ENCODE data around the gene FLRT1.

The FLRT1 gene

DNA sequence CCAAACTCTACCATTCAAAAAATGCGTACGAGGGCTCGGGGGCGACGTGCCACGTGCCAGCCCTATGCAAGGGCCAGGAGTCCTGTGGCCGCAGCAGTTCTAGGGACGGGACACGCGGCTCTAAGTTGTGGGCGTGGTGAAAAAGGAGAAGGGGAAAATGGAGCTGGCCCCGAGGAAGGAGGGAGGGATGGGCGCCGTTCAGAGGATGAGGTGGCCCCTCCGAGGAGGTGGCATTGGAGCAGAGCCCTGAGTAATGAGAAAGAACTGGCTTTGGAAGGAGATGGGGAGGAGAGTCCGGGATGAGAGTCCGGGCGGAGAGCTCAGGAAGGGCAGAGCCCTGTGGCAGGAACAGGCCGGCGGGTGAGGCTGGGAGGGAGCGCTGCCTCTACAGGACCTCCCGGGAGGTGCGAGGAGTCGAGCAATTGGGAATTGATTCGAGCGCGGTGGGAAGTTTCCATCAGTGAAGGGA is 28.5 kb upstream of the FLRT1 start:
- no peak for DNase-seq

DNA sequence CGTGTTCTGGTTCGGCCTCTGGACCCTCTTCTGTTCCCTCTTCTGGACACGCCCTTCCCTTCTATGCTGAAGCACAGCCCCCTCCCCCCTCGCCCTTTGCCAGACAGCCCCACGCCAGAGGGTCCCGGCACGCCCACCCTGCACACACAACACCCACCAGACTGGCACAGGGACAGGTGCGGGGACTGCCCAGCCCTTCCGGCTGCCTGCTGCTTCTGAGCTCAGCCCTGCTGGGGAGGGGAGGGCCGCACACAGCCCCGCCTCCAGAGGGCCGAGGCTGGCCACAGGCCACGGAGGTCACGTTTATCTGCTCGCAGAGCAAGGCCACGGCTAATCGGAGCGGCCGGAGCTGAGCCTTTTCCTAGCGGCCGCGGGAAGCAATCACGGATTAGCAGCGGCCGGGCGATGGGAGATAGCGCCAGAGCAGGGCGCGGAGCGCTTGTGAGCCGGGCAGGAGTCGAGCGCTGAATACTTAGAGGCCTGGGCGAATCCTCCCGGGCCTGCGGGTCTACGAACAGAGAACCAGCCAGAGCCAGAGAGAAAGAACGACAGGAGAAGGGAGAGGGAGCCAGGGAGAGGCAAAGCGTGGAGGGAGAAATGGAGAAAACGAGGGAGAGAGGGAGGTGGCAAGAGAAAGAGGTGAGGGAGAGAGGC is 28.0 kb upstream of the FLRT1 start:
- no peak for DNase-seq

DNA sequence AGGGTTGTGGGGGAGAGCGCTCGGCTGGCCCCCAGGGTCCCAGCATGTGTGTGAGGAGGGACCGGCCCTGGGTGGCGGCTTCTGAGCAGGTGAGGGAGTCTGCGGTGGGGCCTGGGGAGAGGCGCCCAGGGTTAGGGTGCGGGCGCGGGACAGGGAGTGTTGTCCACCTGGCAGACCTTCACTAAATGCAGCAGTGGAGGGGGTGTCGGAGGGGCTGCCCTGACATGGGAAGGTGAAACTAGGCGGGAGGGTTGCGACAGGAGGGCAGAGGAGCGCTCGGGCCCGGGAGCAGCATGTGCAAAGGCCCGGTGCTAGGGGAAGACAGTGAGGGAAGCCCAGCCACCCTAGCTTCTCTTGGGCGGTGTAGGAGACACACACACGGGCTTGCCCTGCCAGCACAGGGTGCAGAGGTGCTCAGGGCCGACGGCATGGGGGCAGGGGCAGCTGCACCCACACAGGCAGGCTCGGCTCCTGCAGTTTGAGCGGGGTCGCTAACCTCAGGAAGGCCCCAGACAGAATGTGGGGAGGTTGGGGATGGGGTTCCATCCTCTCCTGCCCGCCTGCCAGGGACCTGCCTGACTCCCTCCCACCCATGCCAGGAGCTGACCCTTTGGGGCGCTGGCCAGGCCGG is 27.3 kb upstream of the FLRT1 start:
- DNase-seq, result no peak

DNA sequence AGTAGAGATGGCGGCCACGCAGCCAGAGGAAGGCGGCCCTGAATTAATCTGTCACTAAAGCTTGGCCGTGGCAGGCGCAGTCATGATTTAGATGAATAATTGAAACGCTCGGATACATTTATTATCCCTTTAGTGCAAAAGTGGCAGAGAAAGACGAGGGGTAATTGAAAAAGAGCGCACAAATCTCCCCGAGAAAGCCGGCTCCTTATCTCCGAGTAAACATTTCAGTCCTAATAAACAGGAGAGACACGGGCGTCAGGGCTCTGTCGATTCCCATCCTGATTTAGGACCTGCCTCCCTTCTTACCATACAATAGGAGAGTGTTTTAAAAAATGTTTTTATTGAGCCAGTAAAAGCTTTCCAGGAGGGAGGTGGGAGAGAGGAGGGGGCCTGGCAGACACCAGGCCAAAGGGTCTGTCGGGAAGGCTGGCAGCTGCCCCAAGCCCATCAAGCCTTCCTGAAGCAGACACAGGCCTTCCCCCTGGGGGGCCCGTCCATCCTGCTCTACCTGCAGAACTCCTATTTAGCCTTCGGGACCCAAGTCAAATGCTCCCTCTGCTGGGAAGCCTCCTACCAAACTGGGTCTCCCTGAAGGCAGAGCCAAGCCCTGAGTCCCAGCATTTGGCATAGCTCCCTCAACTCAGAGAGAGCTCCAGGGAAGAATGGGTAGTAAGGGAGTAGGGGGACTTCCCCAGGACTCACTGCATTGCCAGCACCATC is 26.7 kb upstream of the FLRT1 start:
- no peak for DNase-seq

DNA sequence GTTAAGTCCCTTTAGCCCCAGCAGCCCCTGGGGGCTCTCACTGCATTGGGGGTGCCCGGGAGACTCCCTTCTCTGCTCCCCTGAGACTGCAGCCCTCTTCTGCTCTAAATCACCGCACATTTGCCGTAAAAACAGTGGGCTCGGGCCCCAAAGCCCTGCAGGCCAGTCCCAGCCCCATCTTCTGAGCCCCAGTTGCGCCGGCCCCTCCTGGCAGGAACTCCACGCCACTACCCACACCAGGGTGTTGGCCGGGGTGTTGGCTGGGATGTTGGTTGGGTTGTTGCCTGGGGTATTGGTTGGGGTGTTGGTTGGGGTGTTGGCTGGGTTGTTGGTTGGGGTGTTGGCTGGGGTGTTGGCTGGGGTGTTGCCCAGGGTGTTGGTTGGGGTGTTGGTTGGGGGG is 26.0 kb upstream of the FLRT1 start:
- DNase-seq, result no peak

DNA sequence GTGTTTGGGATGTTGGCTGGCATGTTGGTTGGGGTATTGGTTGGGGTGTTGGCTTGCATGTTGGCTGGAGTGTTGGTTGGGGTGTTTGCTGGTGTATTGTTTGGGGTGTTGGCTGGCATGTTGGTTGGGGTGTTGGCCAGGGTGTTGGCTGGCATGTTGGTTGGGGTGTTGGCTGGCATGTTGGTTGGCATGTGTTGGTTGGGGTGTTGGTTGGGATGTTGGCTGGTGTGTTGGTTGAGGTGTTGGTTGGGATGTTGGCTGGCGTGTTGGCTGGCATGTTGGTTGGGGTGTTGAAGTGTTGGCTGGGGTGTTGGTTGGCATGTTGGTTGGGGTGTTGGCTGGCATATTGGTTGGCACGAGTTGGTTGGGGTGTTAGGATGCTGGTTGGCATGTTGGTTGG is 24.9 kb upstream of the FLRT1 start:
- no peak for DNase-seq

DNA sequence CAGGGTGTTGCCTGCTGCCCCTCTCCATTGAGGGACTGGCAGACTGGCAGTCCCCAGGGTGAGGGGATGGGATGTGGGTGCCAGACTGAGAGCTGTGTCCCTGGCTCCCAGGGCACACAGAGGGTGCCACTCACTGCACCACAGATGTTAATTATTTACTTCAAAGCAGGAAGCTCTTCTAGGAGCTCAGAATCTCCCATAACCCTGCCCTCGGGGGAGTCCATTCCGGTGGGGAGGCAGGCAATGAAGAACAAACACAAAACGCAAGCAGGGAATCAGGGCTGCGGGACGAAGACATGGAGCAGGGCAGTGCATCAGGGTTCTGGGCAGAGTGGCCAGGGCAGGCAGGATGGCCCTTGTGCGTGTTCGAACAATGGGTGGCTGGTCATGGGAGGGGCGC is 24.4 kb upstream of the FLRT1 start:
- no peak for DNase-seq

DNA sequence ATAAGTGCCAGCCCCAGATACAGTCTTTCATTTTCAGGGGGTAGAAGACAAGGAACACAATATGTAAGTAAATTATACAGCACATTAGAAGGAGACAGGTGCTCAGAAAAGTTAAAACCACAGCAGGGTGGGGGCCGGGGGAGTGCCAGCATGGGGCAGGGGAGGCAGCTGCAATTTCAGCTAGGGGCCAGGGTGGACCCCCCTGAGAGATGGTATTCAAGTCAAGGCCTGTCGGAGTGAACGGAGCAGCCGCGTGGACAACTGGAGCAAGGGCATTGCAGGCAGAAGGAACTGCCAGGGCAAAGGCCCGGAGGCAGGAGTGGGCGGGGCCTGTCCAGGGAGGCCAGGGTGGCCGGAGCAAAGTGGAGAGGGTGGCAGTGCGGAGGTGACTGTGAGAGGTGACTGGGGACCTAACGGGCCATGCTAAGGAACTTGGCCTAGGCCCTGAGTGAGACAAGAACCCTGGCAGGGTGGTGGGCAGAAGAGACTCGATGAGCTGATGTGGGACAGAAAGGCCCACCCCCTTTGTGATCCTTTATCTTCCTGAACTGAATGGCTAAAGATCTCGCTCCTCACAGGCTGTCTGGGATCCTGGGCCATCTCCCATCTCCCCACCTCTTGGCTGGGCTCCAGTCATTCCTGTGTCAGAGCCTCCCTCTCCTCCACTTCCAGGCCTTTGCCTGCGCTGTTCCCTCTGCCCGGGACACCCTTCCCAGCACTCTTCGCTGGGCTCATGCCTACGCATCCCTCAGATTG is 22.4 kb upstream of the FLRT1 start:
- DNase-seq, result no peak

DNA sequence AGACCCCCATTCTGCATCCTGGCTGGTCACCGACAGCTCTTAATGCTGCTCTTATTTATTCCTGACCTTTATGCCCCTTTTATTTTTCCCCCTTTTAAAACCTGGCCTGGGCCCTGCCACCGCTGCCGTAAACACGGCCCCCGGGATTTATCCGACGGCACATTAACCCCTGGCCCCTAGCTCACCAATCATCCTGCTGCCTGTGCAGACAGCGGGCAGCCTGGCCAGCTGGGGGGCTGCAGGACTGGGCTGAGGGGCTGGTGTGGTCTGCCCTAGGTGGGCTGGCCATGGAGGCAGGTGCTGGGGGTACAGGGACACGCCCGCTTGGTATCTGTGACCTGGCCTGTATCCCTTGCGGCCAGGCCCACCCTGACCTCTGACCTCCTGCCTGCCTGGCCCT is 21.4 kb upstream of the FLRT1 start:
- no peak for DNase-seq

DNA sequence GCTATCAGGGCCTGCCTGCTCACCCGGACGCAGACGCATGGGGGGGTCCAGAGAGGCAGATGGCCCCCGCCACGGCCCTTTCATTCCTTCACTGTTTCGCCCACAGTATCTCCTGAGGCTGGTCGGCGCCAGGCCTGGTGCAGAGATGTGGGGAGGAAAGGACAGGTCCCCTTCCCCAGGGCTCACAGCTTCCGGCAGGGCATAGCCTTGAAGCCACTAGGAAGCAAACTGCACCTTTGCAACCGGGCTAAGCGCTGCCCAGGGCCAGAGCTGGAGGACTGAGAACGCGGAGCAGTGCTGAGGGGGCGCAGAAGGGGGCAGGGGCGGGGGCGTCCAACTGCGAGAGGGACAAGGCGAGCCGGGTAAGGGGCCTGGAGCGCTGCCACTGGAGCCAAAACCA is 20.2 kb upstream of the FLRT1 start:
- no peak for DNase-seq

DNA sequence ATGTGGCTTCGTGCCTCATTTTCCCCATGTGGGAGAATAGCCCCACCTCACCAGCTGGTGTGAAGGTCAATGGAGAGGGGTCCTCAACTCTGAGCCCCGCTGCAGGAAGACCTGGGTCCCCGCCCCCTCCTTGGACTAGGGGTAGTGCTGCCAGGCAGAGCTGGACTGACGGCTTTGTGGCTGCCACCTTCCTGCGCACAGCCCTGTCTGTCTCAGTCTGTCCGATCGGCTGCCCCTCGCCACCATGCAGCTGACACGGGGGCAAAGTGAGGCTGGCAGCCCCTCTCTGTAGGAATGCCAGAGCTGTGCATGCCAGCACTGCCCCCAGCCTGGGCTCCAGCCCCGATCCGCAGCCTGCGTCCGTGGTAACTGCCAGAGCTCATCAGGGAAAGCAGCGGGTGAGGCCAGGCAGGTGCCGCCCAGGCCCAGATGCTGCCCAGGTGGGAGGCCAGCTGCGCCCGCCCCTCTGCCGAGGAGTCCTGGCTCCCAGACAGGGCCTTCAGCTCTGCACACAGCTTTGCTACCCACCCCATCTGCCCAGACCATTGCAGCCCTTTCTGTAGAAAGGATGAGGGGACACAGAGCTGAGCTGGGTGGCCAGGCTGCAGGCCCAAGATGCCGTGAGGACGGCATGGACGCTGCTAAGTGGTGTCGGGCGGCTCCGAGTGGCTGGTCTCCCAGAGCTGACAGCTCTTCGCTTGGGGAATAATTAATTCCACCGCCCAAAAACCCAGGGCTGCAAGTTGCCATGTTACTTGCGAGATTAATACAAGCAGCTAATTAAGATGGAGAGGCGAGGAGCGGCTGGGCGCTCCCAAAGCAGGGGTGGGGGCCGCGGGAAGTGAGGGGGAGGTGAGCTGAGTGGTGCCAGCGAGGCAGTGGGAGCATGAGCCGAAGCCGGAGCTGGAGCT is 19.5 kb upstream of the FLRT1 start:
- no peak for DNase-seq

DNA sequence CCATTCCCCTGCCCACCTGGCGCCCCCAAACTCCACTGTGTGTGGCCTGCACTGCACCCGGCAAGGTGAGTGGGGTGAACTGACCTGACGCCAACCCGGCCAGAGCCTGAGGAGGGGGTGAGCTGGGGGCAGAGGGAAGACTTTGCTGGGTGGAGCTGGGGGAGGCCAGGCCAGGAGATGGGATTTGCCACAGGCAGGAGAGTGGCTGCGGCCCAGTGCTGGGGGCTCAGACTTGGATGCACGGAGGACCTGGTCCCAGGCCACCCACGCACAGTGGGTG is 17.8 kb upstream of the FLRT1 start:
- no peak for DNase-seq

DNA sequence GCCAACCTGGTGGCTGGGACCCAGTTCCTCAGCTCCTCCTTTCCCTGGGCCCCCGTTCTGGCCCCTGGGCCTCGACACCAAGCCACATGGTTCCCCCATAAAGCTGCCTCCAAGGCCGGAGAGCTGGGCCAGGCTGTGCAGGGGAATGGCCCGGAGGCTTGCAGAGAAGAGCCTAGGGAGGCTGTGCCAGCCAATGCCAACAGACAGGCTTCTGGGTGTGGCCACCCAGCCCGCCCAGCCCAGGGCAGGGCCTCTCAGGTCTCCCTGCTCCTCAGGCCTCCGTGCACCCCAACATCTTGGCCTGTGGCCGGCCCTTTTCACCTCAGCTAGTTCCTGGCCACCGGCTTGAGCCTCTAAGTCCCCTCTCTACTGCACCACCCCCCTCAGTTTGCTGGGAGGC is 17.4 kb upstream of the FLRT1 start:
- no peak for DNase-seq

DNA sequence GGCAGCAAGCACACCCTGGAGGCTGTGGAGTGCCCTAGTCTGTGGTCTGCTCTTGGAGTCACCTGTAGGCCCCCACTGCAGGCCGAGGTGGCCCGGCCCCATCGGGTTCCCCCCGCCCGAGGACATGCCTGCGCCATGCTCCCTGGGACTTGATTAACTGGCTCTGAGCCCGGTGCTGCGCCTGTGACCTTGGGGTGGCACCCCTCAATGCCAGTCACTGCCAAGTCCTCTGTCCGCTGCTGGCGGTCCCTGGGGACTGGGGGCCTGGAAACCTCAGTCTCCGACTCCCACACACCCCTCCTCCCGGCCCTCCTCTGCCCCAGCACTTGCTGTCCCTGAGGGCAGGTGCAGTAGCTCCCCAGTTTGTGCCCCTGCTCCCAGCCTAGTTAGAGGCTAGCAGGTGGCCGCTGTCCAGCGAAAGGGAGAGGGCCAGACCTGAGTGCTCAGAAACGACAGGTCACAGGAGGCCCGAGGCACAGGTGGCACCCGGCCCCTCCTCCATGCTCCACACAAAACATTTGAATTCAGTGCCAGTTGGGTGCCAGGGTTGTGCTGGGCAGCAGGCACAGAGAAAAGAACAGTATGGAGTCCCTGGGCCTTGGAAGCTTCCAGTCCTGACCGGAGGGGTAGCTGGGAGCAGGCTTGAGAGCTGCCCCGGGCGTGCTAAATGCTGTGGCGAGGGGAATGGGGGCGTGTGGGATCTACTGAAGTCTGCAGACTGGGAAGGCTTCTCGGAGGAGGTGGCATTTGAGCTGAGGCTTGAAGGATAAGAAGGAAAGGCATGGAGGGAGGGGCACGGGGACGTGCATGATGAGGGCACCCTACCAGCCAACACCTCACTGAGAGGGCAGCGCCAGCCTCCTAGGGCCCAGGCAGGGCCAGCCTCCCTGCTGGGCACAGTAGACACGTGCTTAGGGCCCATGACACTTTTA is 16.4 kb upstream of the FLRT1 start:
- DNase-seq, result no peak

DNA sequence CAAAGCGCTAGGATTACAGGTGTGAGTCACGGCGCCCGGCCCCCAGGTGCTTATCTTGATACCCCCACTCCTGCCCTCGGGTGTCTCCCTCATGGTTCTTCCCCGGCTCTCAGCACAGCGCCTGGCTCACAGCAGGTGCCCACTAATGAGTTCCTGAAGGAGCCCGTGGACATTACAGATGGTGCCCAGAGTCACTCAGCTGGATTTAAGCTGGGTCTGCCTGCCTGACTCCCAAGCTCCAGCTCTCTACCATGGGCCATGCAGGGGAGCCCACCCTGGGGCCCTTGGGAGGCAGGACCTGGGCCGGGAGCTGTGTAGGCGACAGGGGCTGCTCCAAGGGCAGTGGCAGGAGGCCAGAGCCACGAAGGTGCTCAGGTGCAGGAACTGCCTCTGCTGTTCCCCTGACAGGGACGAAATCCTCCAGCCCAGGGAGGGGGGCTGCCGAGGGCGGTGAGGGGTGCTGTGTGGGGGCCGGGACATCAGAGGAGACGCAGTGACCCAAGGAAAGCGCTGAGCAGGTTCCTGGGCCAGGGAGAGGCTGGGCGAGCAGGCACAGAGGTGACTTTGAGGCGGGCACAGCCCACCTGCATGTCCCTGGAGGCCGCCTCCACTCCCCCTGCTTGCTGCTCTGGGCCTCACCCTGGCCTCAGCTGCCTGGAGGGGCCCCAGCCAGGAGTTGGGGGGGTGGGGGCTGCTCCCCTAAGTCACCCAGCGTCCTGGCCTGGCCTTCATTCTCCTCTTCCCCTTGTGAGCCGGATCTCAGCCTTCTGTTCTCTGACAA is 14.6 kb upstream of the FLRT1 start:
- no peak for DNase-seq

DNA sequence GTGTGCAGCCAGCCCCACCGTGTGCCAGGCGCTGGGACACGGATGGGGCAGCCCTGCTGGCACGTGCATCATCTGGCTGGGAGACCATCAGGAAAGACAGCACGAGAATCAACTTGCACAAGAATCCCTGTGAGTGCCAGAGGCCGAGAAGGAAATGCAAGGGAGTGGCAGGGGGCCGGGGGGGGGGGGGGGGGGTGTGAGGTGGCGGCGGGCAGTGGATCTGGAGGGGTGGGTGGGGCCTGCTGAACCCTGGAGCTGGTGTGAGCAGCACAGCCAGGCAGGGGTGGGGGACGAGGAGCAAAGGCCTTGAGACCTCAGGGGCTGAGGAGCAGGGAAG is 14.0 kb upstream of the FLRT1 start:
- no peak for DNase-seq

DNA sequence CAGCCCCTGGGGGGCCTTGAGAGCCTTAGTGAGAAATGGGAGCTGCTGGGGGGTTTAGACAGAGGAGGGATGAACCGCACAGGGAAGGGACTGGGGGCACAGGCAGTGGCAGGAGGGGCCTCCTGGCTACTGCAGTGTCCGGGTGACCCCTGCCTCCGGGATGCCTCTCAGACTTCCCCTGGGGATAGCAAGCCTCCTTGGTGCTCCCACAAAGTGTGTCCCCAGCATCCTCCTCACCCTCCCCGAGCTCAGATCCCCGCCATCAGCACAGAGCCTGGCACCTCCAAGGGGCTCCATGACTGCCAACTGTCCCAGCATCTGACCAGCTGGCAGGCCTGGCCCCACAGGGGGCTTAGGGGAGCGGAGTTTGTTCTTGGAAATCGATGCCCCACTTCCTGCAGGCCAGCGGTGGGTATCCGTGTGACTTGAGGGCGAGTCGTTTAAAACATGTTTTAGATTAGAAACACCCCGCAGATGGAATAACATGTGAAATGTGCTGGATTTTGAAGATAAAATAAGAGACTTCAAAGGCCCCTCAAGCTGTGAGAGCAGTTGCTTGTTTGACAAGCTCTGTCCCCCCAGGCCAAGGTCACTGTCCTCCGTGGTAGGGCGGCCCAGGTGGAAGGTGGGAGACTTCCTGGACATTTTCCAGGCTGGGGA is 13.5 kb upstream of the FLRT1 start:
- no peak for DNase-seq

DNA sequence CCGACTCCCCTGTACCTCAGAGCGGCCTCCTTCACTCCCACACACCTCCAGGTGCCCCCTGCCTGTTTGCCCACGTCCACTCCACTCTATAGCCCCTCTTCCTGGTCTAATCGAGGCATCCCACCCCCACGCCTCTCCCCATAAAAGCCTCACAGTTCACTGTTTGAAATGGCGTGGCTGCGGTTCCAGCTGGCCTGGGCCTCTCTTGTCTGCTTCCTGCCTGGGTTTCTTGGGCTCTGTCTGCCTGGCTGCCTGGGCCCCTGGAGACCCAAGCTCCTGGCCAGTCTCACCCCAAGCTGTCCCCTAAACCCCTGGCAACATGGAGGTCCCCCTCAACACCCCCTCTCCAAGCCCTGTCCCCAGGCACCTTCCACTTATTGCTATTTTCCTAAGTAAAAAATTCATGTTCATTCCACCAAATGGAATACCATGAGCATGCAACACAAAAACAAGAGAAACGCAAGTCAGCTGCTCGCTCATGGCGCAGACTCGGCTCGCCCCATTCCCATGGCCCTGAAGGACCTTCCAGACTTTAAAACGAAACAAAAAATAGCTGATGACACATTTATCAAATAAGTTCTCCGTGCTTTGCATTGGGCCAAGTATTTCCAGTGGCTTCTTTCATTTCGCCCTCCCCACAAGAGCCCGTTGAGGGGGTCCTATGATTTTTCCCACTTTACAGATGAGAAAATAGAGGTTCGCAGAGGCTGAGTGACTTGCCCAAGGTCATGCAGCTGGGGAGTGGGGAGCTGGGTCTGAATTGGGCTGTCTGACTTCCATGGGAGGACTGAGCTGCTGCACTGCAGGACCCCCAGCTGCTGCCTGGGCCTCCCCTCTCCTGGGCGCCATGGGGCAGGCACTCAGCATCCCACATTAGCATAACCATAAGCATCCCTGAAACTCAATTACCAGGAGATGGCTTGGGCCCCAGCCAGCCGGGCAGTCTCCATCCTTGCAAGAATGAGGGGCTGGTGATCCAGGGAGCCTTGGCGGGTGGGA is 11.7 kb upstream of the FLRT1 start:
- no peak for DNase-seq

DNA sequence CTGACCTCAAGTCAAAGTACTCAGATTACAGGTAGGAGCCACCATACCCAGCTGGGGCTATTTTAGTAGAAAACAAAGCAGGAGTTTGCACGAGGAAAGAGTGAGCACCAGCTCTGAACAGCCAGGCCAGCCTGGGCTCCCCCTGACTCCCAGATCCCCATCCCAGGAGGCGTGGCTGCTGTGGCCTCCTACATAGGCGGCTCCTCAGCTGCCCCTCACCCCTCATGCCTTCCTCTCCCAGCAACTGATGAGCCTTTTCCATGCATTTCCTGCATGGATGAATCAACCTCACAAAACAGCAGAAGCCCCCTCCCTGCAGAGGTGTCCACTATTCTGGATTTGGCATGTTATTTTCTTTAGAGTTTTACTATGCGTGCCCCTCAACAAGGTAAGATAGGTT is 10.5 kb upstream of the FLRT1 start:
- no peak for DNase-seq
